H1 (cell line): ENCODE measurements around the gene LCN2. TPM values are rescaled to one million over a fixed set of nuclear protein-coding genes. Genes with fewer than 3 reads are reported as not detected.

Experiments used
- CTCF ChIA-PET: fragments of 300-600 bp; sonication (Branson Sonifier 250); formaldehyde crosslinking; loops from one replicate; lab custom pipeline; 2021; ENCODE audit not compliant: partially characterized antibody; lab: Charles Lee
- POLR2A ChIA-PET: fragments of 300-600 bp; sonication (Branson Sonifier 250); formaldehyde crosslinking; loops from one replicate; lab custom pipeline; 2021; ENCODE audit warnings: inconsistent platforms; ENCODE audit not compliant: partially characterized antibody; lab: Charles Lee
- DNase-seq, 2 experiments: peaks; one replicate each; pipeline versions ENCODE4 v3.0.0 to v3.0.0-alpha.2; 2010 to 2022; ENCODE audit warnings: low spot score in 2 of 2, low read depth in 1 of 2, mixed read lengths in 1 of 2
- FAIRE-seq: peaks from 2 replicates; lab custom pipeline; 2011; peaks lifted over from hg19 to GRCh38; lab: Jason Lieb, UNC
- H2AFZ ChIP-seq: 2 replicates; pipeline ENCODE4 v1.8.1; 2012; ENCODE audit warnings: low read length, inconsistent platforms
- H2AK5ac ChIP-seq: 2 replicates; pipeline ENCODE4 v1.6.1; 2013; ENCODE audit warnings: low read depth, low read length
- H2BK120ac ChIP-seq: replicated peaks from 2 replicates; pipeline ENCODE3; 2013; ENCODE audit warnings: low read depth, low read length, inconsistent platforms
- H2BK12ac ChIP-seq: 2 replicates; pipeline ENCODE4 v1.6.1; 2013; ENCODE audit warnings: low read depth, low read length
- H2BK15ac ChIP-seq: 2 replicates; pipeline ENCODE4 v1.6.1; 2013; ENCODE audit warnings: low read length
- H2BK20ac ChIP-seq: 2 replicates; pipeline ENCODE4 v1.6.1; 2013; ENCODE audit warnings: low read length
- H2BK5ac ChIP-seq: 2 replicates; pipeline ENCODE4 v1.6.1; 2013; ENCODE audit warnings: low read depth, low read length
- H3K14ac ChIP-seq: 2 replicates; pipeline ENCODE4 v1.6.1; 2013; ENCODE audit warnings: inconsistent platforms; ENCODE audit not compliant: insufficient read length
- H3K18ac ChIP-seq: 2 replicates; pipeline ENCODE4 v1.6.1; 2013; ENCODE audit warnings: low read length; ENCODE audit errors: extremely low read depth
- H3K23ac ChIP-seq: 2 replicates; pipeline ENCODE4 v1.6.1; 2013; ENCODE audit warnings: inconsistent platforms; ENCODE audit not compliant: insufficient read length
- H3K23me2 ChIP-seq: 2 replicates; pipeline ENCODE4 v1.6.1; 2013; ENCODE audit warnings: low read depth, low read length
- H3K27ac ChIP-seq: 2 replicates; pipeline ENCODE4 v1.6.1; 2011; ENCODE audit warnings: low read depth, low read length, inconsistent platforms
- H3K27me3 ChIP-seq, 4 experiments: replicated peaks in 1 of 4; 1 replicate in 1 of 4; 2 replicates in 3 of 4; pipeline versions ENCODE4 v1.6.1 to v1.8.1; 2011 to 2013; ENCODE audit warnings: low read length in 3 of 4, mild to moderate bottlenecking in 3 of 4, inconsistent platforms in 2 of 4, mixed read lengths in 2 of 4, moderate library complexity in 1 of 4; ENCODE audit not compliant: control insufficient read depth in 3 of 4, insufficient read depth in 3 of 4; ENCODE audit errors: extremely low read depth in 1 of 4
- H3K36me3 ChIP-seq, 4 experiments: 2 replicates each; pipeline versions ENCODE4 v1.6.1 to v1.8.1; 2011 to 2013; ENCODE audit warnings: mild to moderate bottlenecking in 4 of 4, low read length in 3 of 4, moderate library complexity in 2 of 4, control low read depth in 1 of 4, inconsistent platforms in 1 of 4; ENCODE audit not compliant: insufficient read depth in 4 of 4, control insufficient read depth in 2 of 4
- H3K4ac ChIP-seq: replicated peaks from 2 replicates; pipeline ENCODE3; 2013; ENCODE audit warnings: low read length, low read depth, mixed read lengths, inconsistent platforms; ENCODE audit not compliant: insufficient read length
- H3K4me1 ChIP-seq, 4 experiments: replicated peaks in 1 of 4; 1 replicate in 1 of 4; 2 replicates in 3 of 4; pipeline versions ENCODE4 v1.6.1 to v1.8.1; 2011 to 2013; ENCODE audit warnings: low read length in 3 of 4, inconsistent platforms in 2 of 4, mixed read lengths in 1 of 4; ENCODE audit not compliant: insufficient read depth in 4 of 4, control insufficient read depth in 3 of 4
- H3K4me2 ChIP-seq, 2 experiments: 2 replicates each; pipeline versions ENCODE4 v1.6.1 to v1.8.1; 2011 to 2013; ENCODE audit warnings: low read depth in 2 of 2, low read length in 2 of 2, control low read depth in 1 of 2, inconsistent platforms in 1 of 2, mild to moderate bottlenecking in 1 of 2; ENCODE audit not compliant: insufficient read depth in 1 of 2
- H3K4me3 ChIP-seq, 4 experiments: fragments of 200-600, 300-600 bp in 1 of 4; sonication (generic), shearing (Covaris generic), sonication (Bioruptor Twin) in 1 of 4; 2 replicates each; pipeline versions ENCODE4 v1.5.1 to v1.8.1; 2011 to 2016; ENCODE audit warnings: low read length in 4 of 4, low read depth in 3 of 4, control low read depth in 2 of 4, inconsistent platforms in 2 of 4, mild to moderate bottlenecking in 2 of 4, mixed read lengths in 1 of 4, moderate library complexity in 1 of 4; ENCODE audit not compliant: insufficient read depth in 2 of 4; ENCODE audit errors: extremely low read depth in 1 of 4
- H3K56ac ChIP-seq: replicated peaks from 2 replicates; pipeline ENCODE3; 2013; ENCODE audit warnings: low read depth, mild to moderate bottlenecking, mixed read lengths, low read length, inconsistent platforms; ENCODE audit not compliant: insufficient read length
- H3K79me1 ChIP-seq: 2 replicates; pipeline ENCODE4 v1.6.1; 2013; ENCODE audit warnings: low read depth, low read length, control low read depth
- H3K79me2 ChIP-seq, 2 experiments: 2 replicates each; pipeline versions ENCODE4 v1.6.1 to v1.8.1; 2012 to 2013; ENCODE audit warnings: low read length in 2 of 2, mild to moderate bottlenecking in 2 of 2, inconsistent platforms in 1 of 2; ENCODE audit not compliant: insufficient read depth in 2 of 2, control insufficient read depth in 1 of 2
- H3K9ac ChIP-seq, 4 experiments: replicated peaks in 1 of 4; 1 replicate in 1 of 4; 2 replicates in 3 of 4; pipeline versions ENCODE4 v1.6.1 to v1.8.1; 2011 to 2013; ENCODE audit warnings: low read depth in 3 of 4, low read length in 3 of 4, control low read depth in 2 of 4, mild to moderate bottlenecking in 2 of 4, moderate library complexity in 2 of 4, inconsistent platforms in 1 of 4; ENCODE audit errors: extremely low read depth in 1 of 4
- H3K9me3 ChIP-seq, 2 experiments: 2 replicates each; pipeline versions ENCODE4 v1.6.1 to v1.8.1; 2012 to 2013; ENCODE audit warnings: mild to moderate bottlenecking in 2 of 2, moderate library complexity in 2 of 2, control low read depth in 1 of 2, inconsistent platforms in 1 of 2, low read depth in 1 of 2, low read length in 1 of 2, mixed read lengths in 1 of 2; ENCODE audit not compliant: insufficient read depth in 2 of 2
- H4K20me1 ChIP-seq, 2 experiments: replicated peaks in 1 of 2; 2 replicates each; pipeline versions ENCODE3 to v1.8.1; 2011 to 2013; ENCODE audit warnings: inconsistent platforms in 2 of 2, low read length in 2 of 2, mild to moderate bottlenecking in 1 of 2; ENCODE audit not compliant: insufficient read depth in 2 of 2, control insufficient read depth in 1 of 2
- H4K5ac ChIP-seq: 2 replicates; pipeline ENCODE4 v1.6.1; 2013; ENCODE audit warnings: low read length, low read depth, mixed read lengths, inconsistent platforms; ENCODE audit not compliant: insufficient read length
- H4K8ac ChIP-seq: 2 replicates; pipeline ENCODE4 v1.8.0; 2013; ENCODE audit warnings: mild to moderate bottlenecking, moderate library complexity, low read length, inconsistent platforms; ENCODE audit not compliant: insufficient read depth; ENCODE audit errors: extremely low read depth
- H4K91ac ChIP-seq: replicated peaks from 2 replicates; pipeline ENCODE3; 2013; ENCODE audit warnings: low read length, mixed read lengths, inconsistent platforms; ENCODE audit not compliant: insufficient read length
- BRCA1 ChIP-seq: IDR thresholded peaks from 2 replicates; pipeline ENCODE4 v1.6.1; 2012; ENCODE audit warnings: low read depth, low read length, improper control_type of control experiment
- CEBPB ChIP-seq: IDR thresholded peaks from 2 replicates; pipeline ENCODE4 v1.6.1; 2012; ENCODE audit warnings: low read depth, low read length
- CHD1 ChIP-seq: IDR thresholded peaks from 2 replicates; pipeline ENCODE4 v1.6.1; 2012; ENCODE audit warnings: low read depth, low read length, improper control_type of control experiment
- EZH2 ChIP-seq: fragments of 200-600 bp; sonication (generic); IDR thresholded peaks from 2 replicates; pipeline ENCODE4 v1.7.1; 2012; ENCODE audit warnings: low read depth, mild to moderate bottlenecking, moderate library complexity, low read length, inconsistent platforms; ENCODE audit not compliant: severe bottlenecking
- HDAC2 ChIP-seq, 2 experiments: fragments of 300-600 bp in 1 of 2; sonication (generic) in 1 of 2; IDR thresholded peaks; 2 replicates each; pipeline ENCODE4 v1.6.1; 2011 to 2012; ENCODE audit warnings: low read depth in 2 of 2, low read length in 2 of 2, mild to moderate bottlenecking in 2 of 2, moderate library complexity in 2 of 2, borderline replicate concordance in 1 of 2, inconsistent platforms in 1 of 2
- JUND ChIP-seq: IDR thresholded peaks from 2 replicates; pipeline ENCODE4 v1.6.1; 2011; ENCODE audit warnings: mild to moderate bottlenecking, improper control_type of control experiment, low read length
- KDM4A ChIP-seq: IDR thresholded peaks from one replicate; pipeline ENCODE4 v1.7.1; 2012; ENCODE audit warnings: low read depth, mild to moderate bottlenecking, moderate library complexity, low read length, inconsistent platforms; ENCODE audit not compliant: severe bottlenecking
- NANOG ChIP-seq: IDR thresholded peaks from 2 replicates; pipeline ENCODE4 v1.6.1; 2011; ENCODE audit warnings: low read length, low read depth, mild to moderate bottlenecking, inconsistent platforms; ENCODE audit not compliant: insufficient read depth, poor library complexity, severe bottlenecking
- PHF8 ChIP-seq: fragments of 200-600 bp; sonication (generic); conservative IDR thresholded peaks from 2 replicates; pipeline ENCODE4 v1.7.1; 2012; ENCODE audit warnings: low read depth, mild to moderate bottlenecking, inconsistent platforms, low read length, moderate library complexity
- POLR2A ChIP-seq, 2 experiments: IDR thresholded peaks; 1 replicate in 1 of 2; 2 replicates in 1 of 2; pipeline ENCODE4 v1.6.1; 2011; ENCODE audit warnings: low read depth in 2 of 2, low read length in 2 of 2, mild to moderate bottlenecking in 2 of 2; ENCODE audit errors: control extremely low read depth in 1 of 2
- POU5F1 ChIP-seq: IDR thresholded peaks from 2 replicates; pipeline ENCODE4 v1.6.1; 2011; ENCODE audit warnings: low read depth, mild to moderate bottlenecking, low read length, moderate library complexity
- SP2 ChIP-seq: IDR thresholded peaks from 2 replicates; pipeline ENCODE4 v1.6.1; 2012; ENCODE audit warnings: mild to moderate bottlenecking, low read length, inconsistent platforms
- SUZ12 ChIP-seq: fragments of 200-600 bp; sonication (generic); IDR thresholded peaks from 2 replicates; pipeline ENCODE4 v1.6.1; 2012; ENCODE audit warnings: mild to moderate bottlenecking, inconsistent platforms, low read length, moderate library complexity, mixed read lengths
- TAF1 ChIP-seq: IDR thresholded peaks from 2 replicates; pipeline ENCODE4 v1.6.1; 2011; ENCODE audit warnings: mild to moderate bottlenecking, low read depth, low read length
- WGBS, 2 experiments: shearing (Covaris generic) in 1 of 2; methylation state at CpG; one replicate each; pipeline versions ENCODE4 v1.1.6 to v1.1.7; 2013 to 2015; ENCODE audit warnings: low lambda C conversion rate in 2 of 2, mixed read lengths in 2 of 2, inconsistent platforms in 1 of 2, low coverage in 1 of 2, missing lambda C conversion rate in 1 of 2; ENCODE audit not compliant: insufficient replicate concordance in 2 of 2, insufficient coverage in 1 of 2, insufficient read length in 1 of 2; ENCODE audit errors: extremely low coverage in 1 of 2, missing lambda C conversion rate in 1 of 2; 5-methylcytosine and 5-hydroxymethylcytosine counted together
- polyA plus RNA-seq, 7 experiments: library from polyadenylated mRNA; depleted of rRNA in 3 of 7; stranded (reverse) in 5 of 7; unstranded in 2 of 7; fragments of >200 nt in 5 of 7; fragments of 200-250 nt in 2 of 7; gene quantifications; 1 replicate in 5 of 7; 2 replicates in 1 of 7; 4 replicates in 1 of 7; pipeline versions ENCODE4 v1.2.1 to v1.2.3, GENCODE V29; 2011 to 2013; ENCODE audit warnings: missing spikeins in 2 of 7, mixed read lengths in 2 of 7
- total RNA-seq: library from RNA; stranded (reverse); fragmentation: NEBNext Ultra II Directional; extraction: Animal tissue kit (Norgen Biotek cat#: 25700); gene quantifications from 2 replicates; pipeline ENCODE4 v1.2.1, GENCODE V29; 2021

Gene LCN2
- total and polyA plus RNA-seq, 2 of the 8 experiments (the other 6 are each of a cell fraction or from before 2014, with no cell fraction given): 1.1 to 1.6 TPM

DNA sequence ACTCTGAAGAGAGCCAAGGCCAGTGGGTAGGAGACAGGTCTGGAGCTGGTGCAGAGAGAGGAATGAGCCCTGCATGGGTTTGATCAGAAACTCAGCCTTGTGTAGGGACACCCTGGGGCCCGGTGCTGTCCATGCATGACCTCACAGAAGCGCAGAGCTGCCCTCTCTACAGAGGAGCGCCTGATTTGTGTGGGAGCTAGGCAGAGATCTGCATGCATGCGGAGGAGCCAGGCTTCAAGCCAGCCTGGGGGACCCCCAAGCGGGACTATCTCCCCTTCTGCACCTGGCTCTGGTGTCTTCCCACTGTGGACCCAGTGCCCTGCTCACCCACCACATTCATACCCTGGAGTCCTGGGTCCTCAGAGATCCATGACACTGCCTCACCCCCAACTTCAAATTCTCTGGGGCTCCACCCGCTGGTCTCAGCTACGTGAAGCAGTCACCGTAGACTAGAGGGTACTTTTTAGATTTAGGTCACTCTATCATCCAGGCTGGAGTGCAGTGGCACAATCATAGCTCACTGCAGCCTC, 2.6 kb upstream of the LCN2 start:
- Histone ChIP-seq H2BK12ac (no peak overlapping the region), H3K4me2 (no peak overlapping the region), H3K4me3 (no peak overlapping the region), H3K4me1 (peaks cover 0 to 8% (median 3%) of the 10 kb centered on the region in 4 experiments; a peak in 5 of 7 replicates), H3K23me2 (no peaks in the 10 kb centered on the region), H3K56ac (no peak overlapping the region), H2AK5ac (0 out of 2 replicates have a peak overlapping the region, but pooled peaks have one; percentile 53), H3K23ac (no peak overlapping the region), H4K20me1 (no peaks in the 10 kb centered on the region), H3K27ac (no peak overlapping the region), H3K79me2 (no peaks in the 10 kb centered on the region), H4K91ac (no peak overlapping the region), H4K8ac (no peak overlapping the region; the same call in 1 of the 2 replicates), H3K79me1 (no peaks in the 10 kb centered on the region), H4K5ac (no peak overlapping the region)
- POLR2A ChIA-PET: interaction anchor here (0.6 to 2.5 kb wide), 5 partner anchors 10 to 207 kb away, joined by 3 to 10 read pairs (median 4); no protein-coding TSS in a partner anchor
- 85% methylated on average over 8 of the region's 8 CpGs; no CpG with 5 or more reads in 1 of the 2 experiments for WGBS, 2 experiments
- TF ChIP-seq CEBPB (no peak), KDM4A (no peak), NANOG (no peak), SUZ12 (no peak), EZH2 (no peak), POLR2A (IDR thresholded peaks at IDR 0.05; ENCODE audit: control extremely low read depth in 1 of 2, low read depth in 2 of 2, low read length in 2 of 2) (no peak), BRCA1 (no peak), POU5F1 (no peak), JUND (no peak), SP2 (no peak), HDAC2 (IDR thresholded peaks at IDR 0.05; ENCODE audit: borderline replicate concordance in 1 of 2, low read depth in 2 of 2, low read length in 2 of 2) (no peak), CHD1 (no peak), TAF1 (no peak), PHF8 (no peak)
- TF ChIP-seq, all 59 proteins: peak for 0
- no peak for FAIRE-seq
- Histone ChIP-seq H3K18ac (no peak overlapping the region), H2BK15ac (no peak overlapping the region), H2BK20ac (no peak overlapping the region), H2BK5ac (no peak overlapping the region), H2BK120ac (no peak overlapping the region), H3K36me3 (no peaks in the 10 kb centered on the region), H3K14ac (no peak overlapping the region), H3K27me3 (no peaks in the 10 kb centered on the region; a peak in 2 of 7 replicates), H2AFZ (no peak overlapping the region), H3K4ac (no peak overlapping the region), H3K9me3 (no peaks in the 10 kb centered on the region), H3K9ac (no peak overlapping the region)
- CTCF ChIA-PET: interaction anchor here (0.7 to 1.9 kb wide), 4 partner anchors 10 to 32 kb away, joined by 3 to 8 read pairs (median 3); no protein-coding TSS in a partner anchor
- DNase-seq: no peak
